GM23338 (cell line): ENCODE data around the gene HIVEP2. TPM values are rescaled to one million over a fixed set of nuclear protein-coding genes. Genes with fewer than 3 reads are reported as not detected.

Experiments used
- ATAC-seq: fragments of 200-7000 bp; cut with Tn5 transposase; 3 replicates; pipeline ENCODE4 v1.9.1; 2020
- DNase-seq: peaks from one replicate; pipeline ENCODE4 v3.0.0-alpha.2; 2015; ENCODE audit warnings: low spot score
- H2AFZ ChIP-seq: fragments of 200-600 bp; sonication (generic); 2 replicates; pipeline ENCODE4 v1.8.0; 2016; ENCODE audit warnings: antibody characterized with exemption, mild to moderate bottlenecking, moderate library complexity
- H3F3A ChIP-seq: fragments of 200-600 bp; sonication (generic); replicated peaks from 2 replicates; pipeline ENCODE4 v1.8.0; 2017; ENCODE audit warnings: antibody characterized with exemption, mixed run types, low read depth
- H3K27ac ChIP-seq: fragments of 200-600 bp; sonication (generic); 2 replicates; pipeline ENCODE4 v1.6.1; 2016; ENCODE audit warnings: low read depth
- H3K27me3 ChIP-seq: fragments of 200-600 bp; sonication (generic); 2 replicates; pipeline ENCODE4 v1.8.0; 2016; ENCODE audit warnings: mild to moderate bottlenecking, mixed run types, moderate library complexity; ENCODE audit not compliant: insufficient read depth
- H3K36me3 ChIP-seq: fragments of 200-600 bp; sonication (generic); 2 replicates; pipeline ENCODE4 v1.8.0; 2016; ENCODE audit warnings: mild to moderate bottlenecking; ENCODE audit not compliant: insufficient read depth
- H3K4me1 ChIP-seq: fragments of 200-600 bp; sonication (generic); 2 replicates; pipeline ENCODE4 v1.8.0; 2016; ENCODE audit warnings: mild to moderate bottlenecking, moderate library complexity; ENCODE audit not compliant: insufficient read depth
- H3K4me2 ChIP-seq: fragments of 200-600 bp; sonication (generic); 2 replicates; pipeline ENCODE4 v1.7.1; 2017; ENCODE audit warnings: mixed run types
- H3K4me3 ChIP-seq: fragments of 200-600 bp; sonication (generic); 2 replicates; pipeline ENCODE4 v1.6.1; 2016; ENCODE audit warnings: mixed run types
- H3K79me2 ChIP-seq: fragments of 200-600 bp; sonication (generic); replicated peaks from 2 replicates; pipeline ENCODE4 v1.8.0; 2017; ENCODE audit warnings: mild to moderate bottlenecking; ENCODE audit not compliant: insufficient read depth
- H3K9me2 ChIP-seq: fragments of 200-600 bp; sonication (generic); 2 replicates; pipeline ENCODE4 v1.8.0; 2017; ENCODE audit not compliant: insufficient read depth
- H4K20me1 ChIP-seq: fragments of 200-600 bp; sonication (generic); replicated peaks from 2 replicates; pipeline ENCODE4 v1.8.0; 2017; ENCODE audit warnings: mild to moderate bottlenecking; ENCODE audit not compliant: insufficient read depth
- H3K27ac Mint-ChIP-seq: 2 replicates; pipeline ENCODE4 v1.8.0; 2020; ENCODE audit warnings: inconsistent platforms, mild to moderate bottlenecking, moderate library complexity, mixed read lengths
- H3K27me3 Mint-ChIP-seq: 3 replicates; pipeline ENCODE4 v1.8.0; 2022; ENCODE audit warnings: low read depth, mild to moderate bottlenecking, moderate library complexity, mixed read lengths, inconsistent platforms; ENCODE audit not compliant: insufficient read depth, poor library complexity
- H3K36me3 Mint-ChIP-seq: 3 replicates; pipeline ENCODE4 v1.8.0; 2021; ENCODE audit warnings: low read depth, mild to moderate bottlenecking, inconsistent platforms, moderate library complexity, mixed read lengths
- H3K4me1 Mint-ChIP-seq: 3 replicates; pipeline ENCODE4 v1.8.0; 2020; ENCODE audit warnings: mild to moderate bottlenecking, inconsistent platforms, mixed read lengths
- H3K4me3 Mint-ChIP-seq: 3 replicates; pipeline ENCODE4 v1.8.0; 2021; ENCODE audit warnings: moderate library complexity, mild to moderate bottlenecking, inconsistent platforms, mixed read lengths
- H3K9me3 Mint-ChIP-seq: 3 replicates; pipeline ENCODE4 v1.8.0; 2020; ENCODE audit warnings: moderate library complexity, mild to moderate bottlenecking, inconsistent platforms, mixed read lengths
- CTCF ChIP-seq, 2 experiments: fragments of 200-600 bp in 1 of 2; sonication (generic) in 1 of 2; conservative IDR thresholded peaks; 2 replicates each; pipeline versions ENCODE4 v1.5.1 to v1.6.1; 2016 to 2017; ENCODE audit warnings: antibody characterized with exemption in 2 of 2, low read depth in 2 of 2, mild to moderate bottlenecking in 2 of 2, moderate library complexity in 1 of 2
- EZH2phosphoT487 ChIP-seq: fragments of 200-600 bp; sonication (generic); IDR thresholded peaks from one replicate; pipeline ENCODE4 v1.8.1; 2018; ENCODE audit warnings: antibody characterized with exemption; ENCODE audit not compliant: unreplicated experiment
- JUNB ChIP-seq: IDR thresholded peaks from one replicate; pipeline ENCODE4 v1.6.1; 2016; ENCODE audit warnings: antibody characterized with exemption; ENCODE audit not compliant: unreplicated experiment
- NANOG ChIP-seq: IDR thresholded peaks from 2 replicates; pipeline ENCODE4 v1.6.1; 2016; ENCODE audit warnings: antibody characterized with exemption, borderline replicate concordance
- ZNF114 ChIP-seq: fragments of 250-450 bp; sonication (Bioruptor Pico); IDR thresholded peaks from 2 replicates; pipeline ENCODE4 v1.5.0; 2020; ENCODE audit warnings: mild to moderate bottlenecking, moderate library complexity
- ZNF462 ChIP-seq: fragments of 250-450 bp; sonication (Bioruptor Pico); IDR thresholded peaks from 2 replicates; pipeline ENCODE4 v1.5.0; 2020; ENCODE audit warnings: mild to moderate bottlenecking, moderate library complexity
- polyA plus RNA-seq: library from polyadenylated mRNA; unstranded; fragments of >200 nt; fragmentation: Nextera tagmentation; extraction: Ambion mirVana; gene quantifications from 2 replicates; pipeline ENCODE4 v1.2.1, GENCODE V29; 2016
- total RNA-seq: library from RNA; depleted of rRNA; stranded (reverse); fragments of >200 nt; shearing (Covaris generic); gene quantifications from 2 replicates; pipeline ENCODE4 v1.2.3, GENCODE V29; 2014

HIVEP2 gene
- total and polyA plus RNA-seq, 2 experiments from 2014 or later = 1.5 to 7.4 TPM

- TF ChIP-seq ZNF462 (no peak), NANOG (no peak), EZH2phosphoT487 (no peak), CTCF (conservative IDR thresholded peaks at IDR 0.05; ENCODE audit: low read depth in 2 of 2) (no peak), JUNB (no peak)
Observed at GRCh38 chr6:142824426-142824825, 120.5 kb downstream of the HIVEP2 start (continued).

- no peak overlapping the region for H2AFZ ChIP-seq
- no peaks in the 10 kb centered on the region for H3K36me3 ChIP-seq
- no peak overlapping the region for H3K4me3 Mint-ChIP-seq
- peaks cover 5% of the 10 kb centered on the region for H3K4me1 ChIP-seq
- H3K27me3 ChIP-seq = no peaks in the 10 kb centered on the region
- H3K79me2 ChIP-seq = no peaks in the 10 kb centered on the region; the same call in 1 of the 2 replicates
- no peak overlapping the region for H3K27ac Mint-ChIP-seq
- peak; percentile 30 for ATAC-seq
- H3K4me1 Mint-ChIP-seq = peaks cover 23% of the 10 kb centered on the region
- DNase-seq = peak; percentile 38
- no peak overlapping the region for H3K27ac ChIP-seq
- peaks cover 2% of the 10 kb centered on the region; the same call in 1 of the 2 replicates for H4K20me1 ChIP-seq
- TF ChIP-seq ZNF114 (CRISPR knock-in tag) = no peak
- peak in 1 of 2 experiments; percentile 25; a peak in 1 of 4 replicates for TF ChIP-seq CTCF (conservative IDR thresholded peaks at IDR 0.05; ENCODE audit: low read depth in 2 of 2)
- peaks cover 6% of the 10 kb centered on the region for H3K27me3 Mint-ChIP-seq
- H3K36me3 Mint-ChIP-seq = no peaks in the 10 kb centered on the region
- no peaks in the 10 kb centered on the region for H3F3A ChIP-seq
- H3K4me2 ChIP-seq = no peak overlapping the region
- no peak overlapping the region for H3K4me3 ChIP-seq
- no peaks in the 10 kb centered on the region for H3K9me3 Mint-ChIP-seq
- no peaks in the 10 kb centered on the region for H3K9me2 ChIP-seq
Observed at GRCh38 chr6:142823256-142823902, 121.6 kb downstream of the HIVEP2 start.
